Thyroid gland (tissue), 4 donors: Measurements from ENCODE around the gene ZNF598.

ENCODE experiments used
- CTCF ChIP-seq, 6 experiments: fragments of 200-600 bp in 3 of 6; fragments of 450-650 bp in 3 of 6; sonication (generic) in 3 of 6; IDR thresholded peaks; one replicate each; pipeline ENCODE4 v1.5.1; 2016 to 2019; ENCODE audit warnings: antibody characterized with exemption in 6 of 6, mild to moderate bottlenecking in 2 of 6, inconsistent platforms in 1 of 6, moderate library complexity in 1 of 6
- POLR2A ChIP-seq, 2 donors: fragments of 450-650 bp; IDR thresholded peaks; one replicate each; pipeline ENCODE4 v1.6.1; 2017; ENCODE audit warnings: antibody characterized with exemption in 2 of 2, mild to moderate bottlenecking in 2 of 2, moderate library complexity in 1 of 2

- TF ChIP-seq CTCF (IDR thresholded peaks at IDR 0.05) (no peak), POLR2A (IDR thresholded peaks at IDR 0.05) (no peak)
These were observed 31.0 kb downstream of the ZNF598 start for GRCh38 chr16:1978476-1979120.
